Nephron (organoid): Measurements from ENCODE around the gene SNRNP25.
"Not testable (repeated sequence)": the region's sequence is repeated elsewhere in the genome, so short reads cannot be mapped to it uniquely, and the experiment has no call there.

Experiments
- H3K27ac Mint-ChIP-seq, 3 experiments: 2 replicates each; pipeline ENCODE4 v1.8.0; 2020; ENCODE audit warnings: mixed read lengths in 3 of 3, mild to moderate bottlenecking in 2 of 3, moderate library complexity in 1 of 3
- H3K27me3 Mint-ChIP-seq: 2 replicates; pipeline ENCODE4 v1.8.0; 2021; ENCODE audit warnings: low read depth, mild to moderate bottlenecking, moderate library complexity, mixed read lengths
- H3K36me3 Mint-ChIP-seq: 2 replicates; pipeline ENCODE4 v1.8.0; 2020; ENCODE audit warnings: low read depth, mixed read lengths
- H3K4me1 Mint-ChIP-seq: 2 replicates; pipeline ENCODE4 v1.8.0; 2020; ENCODE audit warnings: mixed read lengths
- H3K4me3 Mint-ChIP-seq, 3 experiments: 2 replicates each; pipeline ENCODE4 v1.8.0; 2020; ENCODE audit warnings: mild to moderate bottlenecking in 3 of 3, mixed read lengths in 3 of 3, moderate library complexity in 2 of 3
- H3K9me3 Mint-ChIP-seq: 2 replicates; pipeline ENCODE4 v1.8.0; 2020; ENCODE audit warnings: mixed read lengths
- TF ChIP-seq, protein P1 (sequence below), 3 experiments: fragments of 200-600 bp; sonication (generic); IDR thresholded peaks; one replicate each; pipeline ENCODE4 v1.5.0; 2021; ENCODE audit warnings: antibody characterized with exemption in 3 of 3; ENCODE audit not compliant: unreplicated experiment in 3 of 3

The SNRNP25 gene

DNA sequence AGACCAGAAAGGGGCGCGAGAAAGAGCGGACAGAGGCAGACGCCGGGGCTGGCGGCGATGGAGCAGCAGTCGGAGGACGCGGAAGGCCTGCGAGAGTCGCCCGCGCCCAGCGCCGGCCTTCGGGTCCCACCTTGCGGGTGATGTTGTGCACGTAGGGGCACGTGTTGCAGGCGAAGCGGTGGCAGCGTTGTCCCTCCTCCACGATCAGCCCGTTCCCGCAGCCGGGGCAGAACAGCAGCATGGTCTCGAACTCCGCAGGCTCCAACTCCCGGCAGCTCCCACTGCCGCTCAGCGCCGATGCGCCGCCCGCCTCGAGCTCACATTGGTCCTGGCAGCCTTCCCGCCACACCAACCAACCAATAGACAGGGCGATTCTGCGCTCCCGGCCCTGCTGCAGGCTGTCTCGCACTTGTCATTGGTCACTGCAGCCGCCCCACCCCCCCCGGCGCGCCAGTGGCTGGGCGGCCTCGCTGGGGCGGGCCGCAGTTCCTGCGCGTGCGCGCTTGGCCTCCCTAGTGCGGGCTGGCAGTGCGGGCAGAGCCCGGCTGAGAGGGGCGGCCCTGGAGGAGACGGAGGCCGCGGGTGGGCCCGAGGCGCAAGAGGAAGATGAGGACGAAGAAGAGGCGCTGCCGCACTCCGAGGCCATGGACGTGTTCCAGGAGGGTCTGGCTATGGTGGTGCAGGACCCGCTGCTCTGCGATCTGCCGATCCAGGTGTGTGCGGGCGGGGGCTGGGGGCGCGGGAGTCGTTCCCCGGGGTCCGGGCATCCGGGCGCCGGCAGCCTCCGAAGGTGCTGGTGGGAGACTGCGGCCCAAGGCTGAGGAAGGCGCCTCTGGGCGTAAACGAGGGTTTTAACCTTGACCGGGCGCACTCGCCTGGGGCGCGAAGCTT lies at the start of gene SNRNP25, which contains the start of gene POLR3K:
SNRNP25 (plus strand) TSS at position 483 of the 891 bp plus-strand sequence; CDS start at position 672, 189 bp downstream.
POLR3K (minus strand) TSS at position 263 of the 891 bp plus-strand sequence; CDS start at position 241, 22 bp downstream.
- no peaks in the 10 kb centered on the region for H3K27me3 Mint-ChIP-seq
- H3K4me3 Mint-ChIP-seq, result peak within 1 kb of the TSS; percentile 90 to 96 (median 94)
- peaks cover 16% of the 10 kb centered on the region for H3K4me1 Mint-ChIP-seq
- no peaks in the 10 kb centered on the region for H3K9me3 Mint-ChIP-seq
- H3K27ac Mint-ChIP-seq, result peak within 1 kb of the TSS; percentile 46 to 95 (median 83)
- peaks cover 30% of the 10 kb centered on the region for H3K36me3 Mint-ChIP-seq
- TF ChIP-seq, protein P1, sequence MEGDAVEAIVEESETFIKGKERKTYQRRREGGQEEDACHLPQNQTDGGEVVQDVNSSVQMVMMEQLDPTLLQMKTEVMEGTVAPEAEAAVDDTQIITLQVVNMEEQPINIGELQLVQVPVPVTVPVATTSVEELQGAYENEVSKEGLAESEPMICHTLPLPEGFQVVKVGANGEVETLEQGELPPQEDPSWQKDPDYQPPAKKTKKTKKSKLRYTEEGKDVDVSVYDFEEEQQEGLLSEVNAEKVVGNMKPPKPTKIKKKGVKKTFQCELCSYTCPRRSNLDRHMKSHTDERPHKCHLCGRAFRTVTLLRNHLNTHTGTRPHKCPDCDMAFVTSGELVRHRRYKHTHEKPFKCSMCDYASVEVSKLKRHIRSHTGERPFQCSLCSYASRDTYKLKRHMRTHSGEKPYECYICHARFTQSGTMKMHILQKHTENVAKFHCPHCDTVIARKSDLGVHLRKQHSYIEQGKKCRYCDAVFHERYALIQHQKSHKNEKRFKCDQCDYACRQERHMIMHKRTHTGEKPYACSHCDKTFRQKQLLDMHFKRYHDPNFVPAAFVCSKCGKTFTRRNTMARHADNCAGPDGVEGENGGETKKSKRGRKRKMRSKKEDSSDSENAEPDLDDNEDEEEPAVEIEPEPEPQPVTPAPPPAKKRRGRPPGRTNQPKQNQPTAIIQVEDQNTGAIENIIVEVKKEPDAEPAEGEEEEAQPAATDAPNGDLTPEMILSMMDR (IDR thresholded peaks at IDR 0.05; ENCODE audit: unreplicated experiment in 3 of 3), result no peak

DNA sequence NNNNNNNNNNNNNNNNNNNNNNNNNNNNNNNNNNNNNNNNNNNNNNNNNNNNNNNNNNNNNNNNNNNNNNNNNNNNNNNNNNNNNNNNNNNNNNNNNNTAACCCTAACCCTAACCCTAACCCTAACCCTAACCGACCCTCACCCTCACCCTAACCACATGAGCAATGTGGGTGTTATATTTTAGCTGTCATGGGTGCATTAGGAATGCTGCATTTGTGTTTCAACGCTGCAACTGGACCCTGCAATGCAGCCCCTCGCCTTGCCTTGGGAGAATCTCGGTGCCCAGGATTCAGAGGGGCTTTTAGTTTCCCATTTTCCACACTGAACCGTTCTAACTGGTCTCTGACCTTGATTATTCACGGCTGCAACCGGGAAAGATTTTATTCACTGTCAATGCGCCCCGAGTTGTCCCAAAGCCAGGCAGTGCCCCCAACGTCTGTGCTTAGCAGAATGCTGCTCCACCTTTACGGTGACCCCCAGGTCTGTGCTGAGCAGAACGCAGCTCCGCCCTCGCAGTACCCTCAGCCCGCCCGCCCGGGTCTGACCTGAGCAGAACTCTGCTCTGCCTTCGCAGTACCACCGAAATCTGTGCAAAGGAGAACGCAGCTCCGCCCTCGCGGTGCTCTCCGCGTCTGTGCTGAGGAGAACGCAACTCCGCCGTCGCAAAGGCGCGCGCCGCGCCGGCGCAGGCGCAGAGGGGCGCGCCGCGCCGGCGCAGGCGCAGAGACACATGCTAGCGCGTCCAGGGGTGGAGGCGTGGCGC lies 43.5 kb upstream of the SNRNP25 start:
- Mint-ChIP-seq H3K9me3 (no peaks in the 10 kb centered on the region), H3K4me3 (peak overlapping the region; percentile 64 to 72 (median 64)), H3K4me1 (no peaks in the 10 kb centered on the region), H3K36me3 (no peaks in the 10 kb centered on the region), H3K27ac (no peak overlapping the region), H3K27me3 (no peaks in the 10 kb centered on the region)
- TF ChIP-seq, protein P1 (IDR thresholded peaks at IDR 0.05; ENCODE audit: unreplicated experiment in 3 of 3), result no peak

DNA sequence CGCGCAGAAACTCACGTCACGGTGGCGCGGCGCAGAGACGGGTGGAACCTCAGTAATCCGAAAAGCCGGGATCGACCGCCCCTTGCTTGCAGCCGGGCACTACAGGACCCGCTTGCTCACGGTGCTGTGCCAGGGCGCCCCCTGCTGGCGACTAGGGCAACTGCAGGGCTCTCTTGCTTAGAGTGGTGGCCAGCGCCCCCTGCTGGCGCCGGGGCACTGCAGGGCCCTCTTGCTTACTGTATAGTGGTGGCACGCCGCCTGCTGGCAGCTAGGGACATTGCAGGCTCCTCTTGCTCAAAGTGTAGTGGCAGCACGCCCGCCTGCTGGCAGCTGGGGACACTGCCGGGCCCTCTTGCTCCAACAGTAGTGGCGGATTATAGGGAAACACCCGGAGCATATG lies 42.9 kb upstream of the SNRNP25 start:
- H3K36me3 Mint-ChIP-seq, result not testable (repeated sequence)

DNA sequence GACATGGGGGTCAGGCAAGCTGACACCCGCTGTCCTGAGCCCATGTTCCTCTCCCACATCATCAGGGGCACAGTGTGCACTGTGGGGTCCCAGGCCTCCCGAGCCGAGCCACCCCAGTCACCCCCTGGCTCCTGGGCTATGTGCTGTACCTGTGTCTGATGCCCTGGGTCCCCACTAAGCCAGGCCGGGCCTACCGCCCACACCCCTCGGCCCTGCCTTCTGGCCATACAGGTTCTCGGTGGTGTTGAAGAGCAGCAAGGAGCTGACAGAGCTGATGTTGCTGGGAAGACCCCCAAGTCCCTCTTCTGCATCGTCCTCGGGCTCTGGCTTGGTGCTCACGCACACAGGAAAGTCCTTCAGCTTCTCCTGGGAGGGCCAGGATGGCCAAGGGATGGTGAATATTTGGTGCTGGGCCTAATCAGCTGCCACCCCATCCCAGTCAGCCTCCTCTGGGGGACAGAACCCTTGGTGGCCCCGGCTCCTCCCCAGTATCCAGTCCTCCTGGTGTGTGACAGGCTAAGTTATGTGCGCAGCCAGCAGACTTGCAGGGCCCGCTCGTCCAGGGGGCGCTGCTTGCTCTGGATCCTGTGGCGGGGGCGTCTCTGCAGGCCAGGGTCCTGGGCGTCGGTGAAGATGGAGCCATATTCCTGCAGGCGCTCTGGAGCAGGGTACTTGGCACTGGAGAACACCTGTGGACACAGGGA lies 36.4 kb upstream of the SNRNP25 start:
- not testable (repeated sequence) for H3K4me1 Mint-ChIP-seq, H3K36me3 Mint-ChIP-seq, H3K27ac Mint-ChIP-seq, H3K27me3 Mint-ChIP-seq, H3K9me3 Mint-ChIP-seq, H3K4me3 Mint-ChIP-seq

More for the DNA sequence above, 42.9 kb upstream of the SNRNP25 start:
- not testable (repeated sequence) for H3K27me3 Mint-ChIP-seq, H3K27ac Mint-ChIP-seq, H3K9me3 Mint-ChIP-seq, H3K4me1 Mint-ChIP-seq
- TF ChIP-seq, protein P1 (IDR thresholded peaks at IDR 0.05; ENCODE audit: unreplicated experiment in 3 of 3), result peak; percentile 19 to 25 (median 21)
- H3K4me3 Mint-ChIP-seq, result peak overlapping the region; percentile 61 to 74 (median 70)

DNA sequence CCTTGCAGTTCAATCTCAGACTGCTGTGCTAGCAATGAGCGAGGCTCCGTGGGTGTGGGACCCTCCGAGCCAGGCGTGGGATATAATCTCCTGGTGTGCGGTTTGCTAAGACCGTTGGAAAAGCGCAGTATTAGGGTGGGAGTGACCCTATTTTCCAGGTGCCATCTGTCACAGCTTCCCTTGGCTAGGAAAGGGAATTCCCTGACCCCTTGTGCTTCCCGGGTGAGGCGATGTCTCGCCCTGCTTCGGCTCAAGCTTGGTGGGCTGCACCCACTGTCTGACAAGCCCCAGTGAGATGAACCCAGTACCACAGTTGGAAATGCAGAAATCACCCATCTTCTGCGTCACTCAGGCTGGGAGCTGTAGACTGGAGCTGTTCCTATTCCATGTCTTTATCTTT lies 32.7 kb upstream of the SNRNP25 start:
- H3K4me1 Mint-ChIP-seq, result not testable (repeated sequence)

DNA sequence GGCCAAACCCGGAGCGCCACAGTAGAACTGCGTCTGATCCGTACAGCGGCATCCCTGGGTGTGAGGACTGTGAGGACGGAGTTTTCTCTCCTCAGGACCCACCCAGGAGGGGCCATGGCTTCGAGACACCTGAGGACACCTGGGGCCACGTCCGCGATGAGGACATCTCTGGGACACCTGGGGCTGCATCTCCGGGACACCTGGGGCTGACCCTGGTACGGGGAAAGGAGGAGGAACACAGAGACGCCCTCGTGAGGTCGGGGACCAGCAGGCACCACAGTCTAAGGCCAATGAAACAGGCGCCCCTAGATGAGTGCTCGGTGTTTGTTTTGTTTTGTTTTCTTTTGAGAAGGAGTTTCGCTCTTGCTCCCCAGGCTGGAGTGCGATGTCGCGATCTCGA lies 29.5 kb upstream of the SNRNP25 start:
- H3K27ac Mint-ChIP-seq, H3K4me3 Mint-ChIP-seq, H3K36me3 Mint-ChIP-seq, H3K4me1 Mint-ChIP-seq, H3K9me3 Mint-ChIP-seq, H3K27me3 Mint-ChIP-seq: not testable (repeated sequence)

More for the DNA sequence above, 32.7 kb upstream of the SNRNP25 start:
- H3K9me3 Mint-ChIP-seq, H3K4me3 Mint-ChIP-seq, H3K27ac Mint-ChIP-seq, H3K27me3 Mint-ChIP-seq, H3K36me3 Mint-ChIP-seq: not testable (repeated sequence)

DNA sequence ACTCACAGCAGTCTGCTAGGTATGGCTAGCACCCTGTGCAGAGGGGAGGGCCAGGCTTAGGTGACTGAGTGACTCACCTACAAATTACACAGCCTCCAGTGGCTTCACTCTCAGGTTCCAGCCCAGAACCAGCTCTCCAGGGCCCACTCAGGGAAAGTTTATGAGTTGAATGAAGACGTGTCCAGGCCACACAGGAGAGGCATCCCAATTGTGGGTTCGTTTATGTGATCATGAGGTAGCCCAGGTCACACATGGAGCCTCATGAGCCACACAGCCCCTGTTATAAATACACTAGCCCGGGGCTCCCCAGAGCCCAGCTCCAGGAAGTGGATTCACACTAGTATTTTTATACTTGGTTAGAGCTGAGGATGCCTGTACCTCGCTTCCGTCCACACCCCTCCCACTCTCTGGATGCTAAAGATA lies 27.7 kb upstream of the SNRNP25 start:
- H3K27me3 Mint-ChIP-seq, H3K36me3 Mint-ChIP-seq, H3K9me3 Mint-ChIP-seq, H3K4me3 Mint-ChIP-seq, H3K27ac Mint-ChIP-seq, H3K4me1 Mint-ChIP-seq: not testable (repeated sequence)

DNA sequence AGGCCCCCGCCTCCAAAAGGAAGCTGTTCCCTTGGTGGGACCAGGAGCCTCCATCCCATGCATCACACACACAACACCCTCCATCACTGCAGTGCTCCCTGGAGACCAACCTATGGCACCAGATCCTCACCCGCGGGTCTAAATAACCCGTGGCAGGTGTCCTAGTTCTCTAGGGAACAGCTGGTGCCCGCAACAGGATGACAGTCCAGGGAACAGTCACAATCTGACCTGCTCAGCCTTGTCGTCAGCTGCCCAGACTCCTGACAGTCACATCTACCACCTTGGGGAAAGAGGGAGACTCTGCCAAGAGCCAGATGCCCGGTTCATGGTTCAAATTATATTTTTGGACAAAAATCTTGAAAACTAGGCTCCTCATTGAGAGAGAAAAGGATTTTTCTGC lies 23.0 kb upstream of the SNRNP25 start:
- H3K4me3 Mint-ChIP-seq, H3K36me3 Mint-ChIP-seq, H3K27ac Mint-ChIP-seq: not testable (repeated sequence)

DNA sequence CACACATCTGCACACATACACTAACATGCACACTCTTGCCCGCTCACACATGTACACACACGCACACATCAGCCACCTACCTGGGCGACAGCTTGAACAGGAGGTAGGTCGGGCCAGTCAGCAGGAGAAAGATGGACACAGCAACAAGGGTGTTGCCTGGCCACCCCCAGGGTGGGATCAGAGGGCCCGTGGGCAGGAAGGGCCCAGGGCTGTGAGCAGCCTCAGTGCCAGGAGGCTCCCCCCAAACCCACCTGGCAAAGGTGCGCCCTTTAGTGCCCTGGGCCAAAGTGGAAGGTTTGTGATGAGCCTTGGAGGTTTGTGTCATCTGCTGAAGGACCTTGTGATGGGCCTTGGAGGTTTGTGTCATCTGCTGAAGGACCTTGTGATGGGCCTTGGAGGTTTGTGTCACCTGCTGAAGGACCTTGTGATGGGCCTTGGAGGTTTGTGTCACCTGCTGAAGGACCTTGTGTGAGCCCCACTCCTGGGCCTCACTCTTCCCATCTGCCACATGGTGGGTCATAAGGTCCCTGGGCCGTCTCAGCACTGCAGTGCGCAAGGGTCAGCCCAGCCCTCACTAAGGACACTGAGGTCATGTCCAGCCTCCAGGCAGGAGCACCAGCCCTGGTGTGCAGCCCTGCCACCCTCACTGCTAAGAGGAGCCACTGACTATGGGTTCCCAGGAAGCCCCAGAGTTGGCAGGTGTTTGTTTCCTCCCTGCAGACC lies 20.3 kb upstream of the SNRNP25 start:
- H3K4me1 Mint-ChIP-seq, H3K36me3 Mint-ChIP-seq, H3K9me3 Mint-ChIP-seq, H3K4me3 Mint-ChIP-seq, H3K27me3 Mint-ChIP-seq, H3K27ac Mint-ChIP-seq: not testable (repeated sequence)

More for the DNA sequence above, 23.0 kb upstream of the SNRNP25 start:
- H3K27me3 Mint-ChIP-seq, H3K4me1 Mint-ChIP-seq, H3K9me3 Mint-ChIP-seq: not testable (repeated sequence)
